ENCODE data around the gene HEXIM1.
A peak's percentile ranks its signal among the peaks of the same experiment; 100 is the strongest.

HEXIM1 gene

DNA sequence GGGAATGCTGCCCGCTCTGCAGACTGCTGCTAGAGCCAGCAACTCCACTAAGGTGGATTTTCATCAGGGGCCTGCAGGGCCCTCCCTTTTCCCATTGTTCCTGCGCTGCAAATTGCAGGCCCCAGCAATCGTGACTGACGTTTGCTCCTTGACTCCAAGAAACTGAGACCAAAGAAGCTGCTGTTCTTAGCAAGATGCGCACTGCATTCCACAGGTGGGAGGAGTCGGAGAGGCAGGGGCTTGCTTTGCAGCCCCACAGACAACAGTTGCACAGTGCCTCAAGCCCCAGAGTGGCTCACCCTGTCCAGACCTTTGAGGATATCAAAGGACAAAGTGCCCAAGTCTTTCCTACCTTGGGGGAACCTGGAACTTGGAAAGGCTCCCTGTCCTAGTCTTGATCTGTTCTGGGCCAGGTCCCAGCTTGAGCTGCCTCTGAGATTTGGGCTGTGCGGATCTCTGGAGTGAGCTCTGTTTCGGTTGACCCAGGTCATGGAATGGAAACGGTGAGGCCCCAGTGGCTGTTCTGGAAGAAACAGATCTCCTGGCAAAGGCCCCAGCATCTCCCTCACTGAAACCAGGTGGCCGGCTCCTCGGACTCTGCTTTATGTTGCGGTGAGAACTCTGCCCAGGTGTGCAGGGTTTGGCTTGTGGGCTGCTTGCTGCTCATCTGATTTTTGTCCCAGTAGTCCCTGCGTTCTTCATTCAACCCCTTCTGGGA, 40.8 kb upstream of the HEXIM1 start:
- DNase-seq (ENCODE audit: low read depth) = no peak
- H3K4me3 ChIP-seq (ENCODE audit: control insufficient read depth, low read depth, low read length) = no peak overlapping the region
- TF ChIP-seq, protein P1, sequence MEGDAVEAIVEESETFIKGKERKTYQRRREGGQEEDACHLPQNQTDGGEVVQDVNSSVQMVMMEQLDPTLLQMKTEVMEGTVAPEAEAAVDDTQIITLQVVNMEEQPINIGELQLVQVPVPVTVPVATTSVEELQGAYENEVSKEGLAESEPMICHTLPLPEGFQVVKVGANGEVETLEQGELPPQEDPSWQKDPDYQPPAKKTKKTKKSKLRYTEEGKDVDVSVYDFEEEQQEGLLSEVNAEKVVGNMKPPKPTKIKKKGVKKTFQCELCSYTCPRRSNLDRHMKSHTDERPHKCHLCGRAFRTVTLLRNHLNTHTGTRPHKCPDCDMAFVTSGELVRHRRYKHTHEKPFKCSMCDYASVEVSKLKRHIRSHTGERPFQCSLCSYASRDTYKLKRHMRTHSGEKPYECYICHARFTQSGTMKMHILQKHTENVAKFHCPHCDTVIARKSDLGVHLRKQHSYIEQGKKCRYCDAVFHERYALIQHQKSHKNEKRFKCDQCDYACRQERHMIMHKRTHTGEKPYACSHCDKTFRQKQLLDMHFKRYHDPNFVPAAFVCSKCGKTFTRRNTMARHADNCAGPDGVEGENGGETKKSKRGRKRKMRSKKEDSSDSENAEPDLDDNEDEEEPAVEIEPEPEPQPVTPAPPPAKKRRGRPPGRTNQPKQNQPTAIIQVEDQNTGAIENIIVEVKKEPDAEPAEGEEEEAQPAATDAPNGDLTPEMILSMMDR (IDR thresholded peaks at IDR 0.05; ENCODE audit: control insufficient read depth, insufficient read depth, low read depth, low read length, missing control alignments) = no peak

- TF ChIP-seq, protein P1 (IDR thresholded peaks at IDR 0.05; ENCODE audit: control insufficient read depth, insufficient read depth, low read depth, low read length, missing control alignments) = no peak
- no peak overlapping the region for H3K4me3 ChIP-seq (ENCODE audit: control insufficient read depth, low read depth, low read length)
- no peak for DNase-seq (ENCODE audit: low read depth)
These were observed 40.2 kb upstream of the HEXIM1 start for GRCh38 chr17:45108051-45108450.

- DNase-seq (ENCODE audit: low read depth) = no peak
- H3K4me3 ChIP-seq (ENCODE audit: control insufficient read depth, low read depth, low read length) = no peak overlapping the region
- TF ChIP-seq, protein P1 (IDR thresholded peaks at IDR 0.05; ENCODE audit: control insufficient read depth, insufficient read depth, low read depth, low read length, missing control alignments) = no peak
These were observed 39.4 kb upstream of the HEXIM1 start for GRCh38 chr17:45108595-45109521.

DNA sequence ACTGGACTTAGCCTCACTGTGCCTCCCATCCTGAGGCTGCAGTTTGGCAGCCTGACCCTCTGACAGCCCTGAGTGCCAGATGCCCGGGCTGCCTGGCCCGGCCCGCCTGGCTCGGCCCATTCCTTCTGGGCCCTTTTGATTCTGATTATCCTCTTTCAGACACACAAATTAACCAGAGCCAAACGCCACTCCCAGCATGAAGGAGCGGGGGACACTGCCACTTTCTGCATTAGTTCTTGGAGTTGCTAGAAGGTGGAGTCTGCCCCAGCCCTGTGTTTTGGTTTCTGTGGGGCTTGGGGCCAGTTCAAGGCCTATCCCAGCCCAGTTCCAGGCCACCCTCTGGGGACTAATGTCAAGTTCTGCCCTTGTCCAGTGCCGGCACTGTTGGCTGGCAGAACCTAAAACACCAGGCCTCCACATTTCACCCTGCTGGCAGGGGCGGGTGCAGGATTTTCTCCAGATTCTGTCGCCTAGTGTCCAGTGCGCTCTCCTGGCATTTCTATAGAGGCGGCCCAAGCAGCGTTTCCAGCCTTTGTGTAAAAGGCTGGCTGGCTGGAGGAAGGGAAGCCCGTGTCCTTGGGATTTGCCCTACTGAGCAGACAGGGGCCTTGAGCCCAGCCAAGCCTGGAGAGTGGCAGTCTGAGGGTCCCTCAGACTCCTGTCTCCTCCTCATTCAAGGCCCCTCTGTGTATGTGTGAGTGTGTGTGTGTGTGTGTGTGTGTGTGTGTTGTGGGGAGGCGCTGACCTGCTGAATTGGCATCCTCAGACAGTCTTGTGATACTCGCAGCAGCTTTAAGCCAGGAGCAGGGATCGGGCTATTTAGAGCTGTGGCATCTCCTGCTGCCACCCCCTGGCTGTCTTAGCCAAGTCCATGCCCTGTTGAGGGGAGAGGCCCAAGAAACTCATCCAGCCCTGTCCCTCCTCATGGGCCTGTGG, 37.3 kb upstream of the HEXIM1 start:
- no peak overlapping the region for H3K4me3 ChIP-seq (ENCODE audit: control insufficient read depth, low read depth, low read length)
- TF ChIP-seq, protein P1 (IDR thresholded peaks at IDR 0.05; ENCODE audit: control insufficient read depth, insufficient read depth, low read depth, low read length, missing control alignments) = peak; percentile 3
- no peak for DNase-seq (ENCODE audit: low read depth)

GRCh38 chr17:45111850-45112249, 36.4 kb upstream of the HEXIM1 start:
- TF ChIP-seq, protein P1 (IDR thresholded peaks at IDR 0.05; ENCODE audit: control insufficient read depth, insufficient read depth, low read depth, low read length, missing control alignments) = no peak
- no peak for DNase-seq (ENCODE audit: low read depth)
- H3K4me3 ChIP-seq (ENCODE audit: control insufficient read depth, low read depth, low read length) = no peak overlapping the region
